ENCODE data around the gene SEC16A.

DNA sequence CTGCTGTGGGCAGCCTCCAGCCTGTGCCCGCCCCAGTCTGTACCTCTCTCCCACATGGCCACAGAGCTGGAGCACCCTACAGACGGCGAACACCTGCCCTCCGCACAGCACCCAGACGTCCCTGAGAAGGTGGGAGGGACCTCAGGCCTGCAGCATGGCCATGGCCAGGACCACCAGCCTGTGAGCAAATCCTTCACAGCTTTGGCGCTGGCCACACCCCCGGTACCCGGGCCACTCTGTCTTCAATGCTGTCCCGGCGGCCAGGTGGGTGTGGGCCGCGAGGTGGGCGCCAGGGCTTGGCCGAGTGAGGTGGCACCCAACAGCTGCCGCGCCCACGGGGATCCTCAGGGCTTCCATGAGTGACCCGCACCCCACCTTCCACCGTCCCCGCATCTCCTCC lies 44.3 kb upstream of the SEC16A start:
- TF ChIP-seq, protein P1, sequence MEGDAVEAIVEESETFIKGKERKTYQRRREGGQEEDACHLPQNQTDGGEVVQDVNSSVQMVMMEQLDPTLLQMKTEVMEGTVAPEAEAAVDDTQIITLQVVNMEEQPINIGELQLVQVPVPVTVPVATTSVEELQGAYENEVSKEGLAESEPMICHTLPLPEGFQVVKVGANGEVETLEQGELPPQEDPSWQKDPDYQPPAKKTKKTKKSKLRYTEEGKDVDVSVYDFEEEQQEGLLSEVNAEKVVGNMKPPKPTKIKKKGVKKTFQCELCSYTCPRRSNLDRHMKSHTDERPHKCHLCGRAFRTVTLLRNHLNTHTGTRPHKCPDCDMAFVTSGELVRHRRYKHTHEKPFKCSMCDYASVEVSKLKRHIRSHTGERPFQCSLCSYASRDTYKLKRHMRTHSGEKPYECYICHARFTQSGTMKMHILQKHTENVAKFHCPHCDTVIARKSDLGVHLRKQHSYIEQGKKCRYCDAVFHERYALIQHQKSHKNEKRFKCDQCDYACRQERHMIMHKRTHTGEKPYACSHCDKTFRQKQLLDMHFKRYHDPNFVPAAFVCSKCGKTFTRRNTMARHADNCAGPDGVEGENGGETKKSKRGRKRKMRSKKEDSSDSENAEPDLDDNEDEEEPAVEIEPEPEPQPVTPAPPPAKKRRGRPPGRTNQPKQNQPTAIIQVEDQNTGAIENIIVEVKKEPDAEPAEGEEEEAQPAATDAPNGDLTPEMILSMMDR (conservative IDR thresholded peaks at IDR 0.05; ENCODE audit: low read length), result no peak
- no peak for TF ChIP-seq EZH2phosphoT487 (IDR thresholded peaks at IDR 0.05; ENCODE audit: borderline replicate concordance, low read depth, low read length)

Measured in OCI-LY7 (cell line).